GM12878 (cell line): ENCODE measurements around the gene NDE1.
A peak's percentile ranks its signal among the peaks of the same experiment; 100 is the strongest.

Experiments
- EP300 ChIP-seq, 2 experiments: fragments of 150-350 bp in 1 of 2; IDR thresholded peaks; 2 replicates each; pipeline ENCODE4 v1.6.1; 2011 to 2012; ENCODE audit warnings: low read depth in 2 of 2, low read length in 2 of 2, borderline replicate concordance in 1 of 2, improper control_type of control experiment in 1 of 2, inconsistent platforms in 1 of 2; ENCODE audit not compliant: control insufficient read depth in 1 of 2
- POLR2A ChIP-seq: IDR thresholded peaks from 2 replicates; pipeline ENCODE4 v1.6.1; 2011; ENCODE audit warnings: low read depth, mild to moderate bottlenecking, low read length
- RAD21 ChIP-seq: IDR thresholded peaks from 2 replicates; pipeline ENCODE4 v1.6.1; 2011; ENCODE audit warnings: mild to moderate bottlenecking, low read depth, low read length, moderate library complexity; ENCODE audit not compliant: insufficient read depth
- RFX5 ChIP-seq: IDR thresholded peaks from 2 replicates; pipeline ENCODE4 v1.6.1; 2011; ENCODE audit warnings: low read depth, low read length, improper control_type of control experiment
- TF ChIP-seq, protein P1 (sequence below), 3 experiments: IDR thresholded peaks in 2 of 3; conservative IDR thresholded peaks in 1 of 3; 2 replicates each; pipeline ENCODE4 v1.5.1; 2011; ENCODE audit warnings: low read depth in 3 of 3, low read length in 3 of 3, mild to moderate bottlenecking in 3 of 3, control low read depth in 2 of 3, moderate library complexity in 2 of 3, inconsistent platforms in 1 of 3, mixed read lengths in 1 of 3; ENCODE audit not compliant: control insufficient read depth in 2 of 3, insufficient read depth in 1 of 3; ENCODE audit errors: extremely low read depth in 1 of 3
- TF ChIP-seq, protein P2 (sequence below): IDR thresholded peaks from 2 replicates; pipeline ENCODE4 v1.6.1; 2012; ENCODE audit warnings: mild to moderate bottlenecking, low read depth, low read length

DNA sequence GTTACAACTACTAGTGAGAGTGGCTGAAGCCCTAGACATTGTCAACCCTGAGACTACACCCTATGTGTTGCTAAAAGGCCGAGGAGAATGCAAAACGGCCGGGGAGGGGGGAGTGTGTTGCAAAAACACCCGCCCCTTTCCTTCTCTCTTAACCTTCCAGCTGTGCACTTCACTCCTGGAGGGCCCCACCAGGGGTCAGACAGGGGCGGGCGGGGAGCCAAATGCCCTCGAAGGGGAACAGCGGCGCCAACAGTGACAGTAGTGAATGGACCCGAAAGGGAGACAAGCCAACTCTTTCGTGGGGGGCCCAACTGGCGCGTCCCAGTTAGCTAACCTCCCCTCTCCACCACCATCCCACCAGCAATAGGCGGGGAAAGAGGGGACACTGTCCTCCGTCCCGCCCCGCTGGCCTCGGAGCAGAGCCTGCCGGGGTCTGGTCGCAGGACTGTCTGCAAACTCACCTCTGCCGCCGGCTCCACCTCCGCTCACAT is 7.4 kb upstream of the NDE1 start:
- TF ChIP-seq POLR2A (peak; percentile 71), EP300 (IDR thresholded peaks at IDR 0.05; ENCODE audit: borderline replicate concordance in 1 of 2, control insufficient read depth in 1 of 2, low read depth in 2 of 2, low read length in 2 of 2) (no peak), RFX5 (no peak), RAD21 (peak; percentile 68)
- TF ChIP-seq, protein P1, sequence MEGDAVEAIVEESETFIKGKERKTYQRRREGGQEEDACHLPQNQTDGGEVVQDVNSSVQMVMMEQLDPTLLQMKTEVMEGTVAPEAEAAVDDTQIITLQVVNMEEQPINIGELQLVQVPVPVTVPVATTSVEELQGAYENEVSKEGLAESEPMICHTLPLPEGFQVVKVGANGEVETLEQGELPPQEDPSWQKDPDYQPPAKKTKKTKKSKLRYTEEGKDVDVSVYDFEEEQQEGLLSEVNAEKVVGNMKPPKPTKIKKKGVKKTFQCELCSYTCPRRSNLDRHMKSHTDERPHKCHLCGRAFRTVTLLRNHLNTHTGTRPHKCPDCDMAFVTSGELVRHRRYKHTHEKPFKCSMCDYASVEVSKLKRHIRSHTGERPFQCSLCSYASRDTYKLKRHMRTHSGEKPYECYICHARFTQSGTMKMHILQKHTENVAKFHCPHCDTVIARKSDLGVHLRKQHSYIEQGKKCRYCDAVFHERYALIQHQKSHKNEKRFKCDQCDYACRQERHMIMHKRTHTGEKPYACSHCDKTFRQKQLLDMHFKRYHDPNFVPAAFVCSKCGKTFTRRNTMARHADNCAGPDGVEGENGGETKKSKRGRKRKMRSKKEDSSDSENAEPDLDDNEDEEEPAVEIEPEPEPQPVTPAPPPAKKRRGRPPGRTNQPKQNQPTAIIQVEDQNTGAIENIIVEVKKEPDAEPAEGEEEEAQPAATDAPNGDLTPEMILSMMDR (IDR thresholded peaks at IDR 0.05 in 2 of 3, conservative IDR thresholded peaks at IDR 0.05 in 1 of 3; ENCODE audit: control insufficient read depth in 2 of 3, extremely low read depth in 1 of 3, insufficient read depth in 1 of 3, low read depth in 3 of 3, low read length in 3 of 3), result peak; percentile 54 to 62 (median 56)
- TF ChIP-seq, protein P2, sequence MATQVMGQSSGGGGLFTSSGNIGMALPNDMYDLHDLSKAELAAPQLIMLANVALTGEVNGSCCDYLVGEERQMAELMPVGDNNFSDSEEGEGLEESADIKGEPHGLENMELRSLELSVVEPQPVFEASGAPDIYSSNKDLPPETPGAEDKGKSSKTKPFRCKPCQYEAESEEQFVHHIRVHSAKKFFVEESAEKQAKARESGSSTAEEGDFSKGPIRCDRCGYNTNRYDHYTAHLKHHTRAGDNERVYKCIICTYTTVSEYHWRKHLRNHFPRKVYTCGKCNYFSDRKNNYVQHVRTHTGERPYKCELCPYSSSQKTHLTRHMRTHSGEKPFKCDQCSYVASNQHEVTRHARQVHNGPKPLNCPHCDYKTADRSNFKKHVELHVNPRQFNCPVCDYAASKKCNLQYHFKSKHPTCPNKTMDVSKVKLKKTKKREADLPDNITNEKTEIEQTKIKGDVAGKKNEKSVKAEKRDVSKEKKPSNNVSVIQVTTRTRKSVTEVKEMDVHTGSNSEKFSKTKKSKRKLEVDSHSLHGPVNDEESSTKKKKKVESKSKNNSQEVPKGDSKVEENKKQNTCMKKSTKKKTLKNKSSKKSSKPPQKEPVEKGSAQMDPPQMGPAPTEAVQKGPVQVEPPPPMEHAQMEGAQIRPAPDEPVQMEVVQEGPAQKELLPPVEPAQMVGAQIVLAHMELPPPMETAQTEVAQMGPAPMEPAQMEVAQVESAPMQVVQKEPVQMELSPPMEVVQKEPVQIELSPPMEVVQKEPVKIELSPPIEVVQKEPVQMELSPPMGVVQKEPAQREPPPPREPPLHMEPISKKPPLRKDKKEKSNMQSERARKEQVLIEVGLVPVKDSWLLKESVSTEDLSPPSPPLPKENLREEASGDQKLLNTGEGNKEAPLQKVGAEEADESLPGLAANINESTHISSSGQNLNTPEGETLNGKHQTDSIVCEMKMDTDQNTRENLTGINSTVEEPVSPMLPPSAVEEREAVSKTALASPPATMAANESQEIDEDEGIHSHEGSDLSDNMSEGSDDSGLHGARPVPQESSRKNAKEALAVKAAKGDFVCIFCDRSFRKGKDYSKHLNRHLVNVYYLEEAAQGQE, result no peak
